ENCODE measurements around the gene ACSF3. TPM values are rescaled to one million over a fixed set of nuclear protein-coding genes. Genes with fewer than 3 reads are reported as not detected.

ACSF3 gene
- total RNA-seq, 3 donors from 2014 or later (not counting 1 experiment from before 2014, with no cell fraction given), result 45.0 to 71.4 (median 51.6) TPM

- intact Hi-C loops (cut with micrococcal nuclease), result no loop called here
- Histone ChIP-seq H3K4me1 (ENCODE audit: control insufficient read depth, insufficient read depth, low read length) (peaks cover 23% of the 10 kb centered on the region), H3K27me3 (ENCODE audit: control insufficient read depth, insufficient read depth, low read length) (no peaks in the 10 kb centered on the region), H3K4me3 (ENCODE audit: low read length) (no peak overlapping the region), H3K9me3 (ENCODE audit: control insufficient read depth, insufficient read depth, low read length) (no peaks in the 10 kb centered on the region), H3K27ac (ENCODE audit: low read length) (no peak overlapping the region), H3K36me3 (ENCODE audit: control insufficient read depth, insufficient read depth, low read length) (no peaks in the 10 kb centered on the region)
- Mint-ChIP-seq H3K9me3 (no peaks in the 10 kb centered on the region), H3K4me1 (peaks cover 5 to 6% of the 10 kb centered on the region in 2 donors), H3K27ac (no peak overlapping the region), H3K4me3 (no peak overlapping the region), H3K36me3 (no peaks in the 10 kb centered on the region), H3K27me3 (ENCODE audit: low read depth in 2 of 2) (peaks cover 0 to 3% of the 10 kb centered on the region in 2 donors)
- DNase-seq (no peak), ATAC-seq (no peak)
- TF ChIP-seq, protein P1, sequence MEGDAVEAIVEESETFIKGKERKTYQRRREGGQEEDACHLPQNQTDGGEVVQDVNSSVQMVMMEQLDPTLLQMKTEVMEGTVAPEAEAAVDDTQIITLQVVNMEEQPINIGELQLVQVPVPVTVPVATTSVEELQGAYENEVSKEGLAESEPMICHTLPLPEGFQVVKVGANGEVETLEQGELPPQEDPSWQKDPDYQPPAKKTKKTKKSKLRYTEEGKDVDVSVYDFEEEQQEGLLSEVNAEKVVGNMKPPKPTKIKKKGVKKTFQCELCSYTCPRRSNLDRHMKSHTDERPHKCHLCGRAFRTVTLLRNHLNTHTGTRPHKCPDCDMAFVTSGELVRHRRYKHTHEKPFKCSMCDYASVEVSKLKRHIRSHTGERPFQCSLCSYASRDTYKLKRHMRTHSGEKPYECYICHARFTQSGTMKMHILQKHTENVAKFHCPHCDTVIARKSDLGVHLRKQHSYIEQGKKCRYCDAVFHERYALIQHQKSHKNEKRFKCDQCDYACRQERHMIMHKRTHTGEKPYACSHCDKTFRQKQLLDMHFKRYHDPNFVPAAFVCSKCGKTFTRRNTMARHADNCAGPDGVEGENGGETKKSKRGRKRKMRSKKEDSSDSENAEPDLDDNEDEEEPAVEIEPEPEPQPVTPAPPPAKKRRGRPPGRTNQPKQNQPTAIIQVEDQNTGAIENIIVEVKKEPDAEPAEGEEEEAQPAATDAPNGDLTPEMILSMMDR (IDR thresholded peaks at IDR 0.05), result no peak
- 48% methylated on average over 20 of the region's 20 CpGs for WGBS (ENCODE audit: insufficient coverage)
These were observed 81.9 kb downstream of the ACSF3 start for GRCh38 chr16:89175280-89176146.

DNA sequence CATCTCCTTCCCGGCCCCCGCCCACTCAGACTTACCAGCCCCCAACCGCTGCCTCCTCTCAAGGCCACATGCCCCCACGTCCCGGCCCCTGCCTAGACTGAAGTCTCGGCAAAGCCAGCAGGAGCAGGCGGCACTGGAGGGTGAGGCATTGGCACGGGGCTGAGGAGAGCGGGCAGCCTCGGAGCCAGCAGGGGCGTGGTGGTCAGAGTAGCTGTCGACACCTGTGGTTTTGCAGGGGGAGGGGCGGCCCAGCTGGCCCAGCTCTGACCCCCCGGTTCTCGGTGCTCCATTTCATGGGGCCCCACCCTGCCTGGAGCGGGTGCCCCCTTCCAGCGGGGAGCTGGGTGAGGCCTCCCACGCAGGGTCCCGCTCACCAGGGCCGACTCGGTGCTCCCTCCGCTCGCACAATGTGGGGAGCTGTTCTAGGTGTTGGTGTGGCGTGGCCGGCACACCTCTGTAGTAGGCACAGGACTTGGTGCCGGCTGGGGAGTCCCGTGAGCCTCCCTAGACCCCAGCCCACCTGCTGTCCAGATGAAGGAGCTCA is 82.6 kb downstream of the ACSF3 start:
- no peak overlapping the region for H3K4me3 ChIP-seq (ENCODE audit: low read length)
- Mint-ChIP-seq H3K9me3 (no peaks in the 10 kb centered on the region), H3K4me3 (no peak overlapping the region), H3K36me3 (no peaks in the 10 kb centered on the region), H3K27me3 (ENCODE audit: low read depth in 2 of 2) (no peaks in the 10 kb centered on the region), H3K27ac (no peak overlapping the region), H3K4me1 (no peaks in the 10 kb centered on the region)
- intact Hi-C loops (cut with micrococcal nuclease), result no loop called here
- DNase-seq (no peak), ATAC-seq (no peak)
- H3K36me3 ChIP-seq (ENCODE audit: control insufficient read depth, insufficient read depth, low read length), result no peaks in the 10 kb centered on the region
- peaks cover 16% of the 10 kb centered on the region for H3K4me1 ChIP-seq (ENCODE audit: control insufficient read depth, insufficient read depth, low read length)
- H3K27ac ChIP-seq (ENCODE audit: low read length), result no peak overlapping the region
- TF ChIP-seq, protein P1 (IDR thresholded peaks at IDR 0.05), result no peak
- H3K9me3 ChIP-seq (ENCODE audit: control insufficient read depth, insufficient read depth, low read length), result no peaks in the 10 kb centered on the region
- H3K27me3 ChIP-seq (ENCODE audit: control insufficient read depth, insufficient read depth, low read length), result no peaks in the 10 kb centered on the region
- WGBS (ENCODE audit: insufficient coverage), result 82% methylated on average over 27 of the region's 27 CpGs

- Mint-ChIP-seq H3K27ac (no peak overlapping the region), H3K27me3 (ENCODE audit: low read depth in 2 of 2) (no peaks in the 10 kb centered on the region), H3K9me3 (no peaks in the 10 kb centered on the region), H3K36me3 (no peaks in the 10 kb centered on the region), H3K4me3 (no peak overlapping the region), H3K4me1 (no peaks in the 10 kb centered on the region)
- Histone ChIP-seq H3K27me3 (ENCODE audit: control insufficient read depth, insufficient read depth, low read length) (no peaks in the 10 kb centered on the region), H3K4me3 (ENCODE audit: low read length) (no peak overlapping the region), H3K4me1 (ENCODE audit: control insufficient read depth, insufficient read depth, low read length) (peaks cover 13% of the 10 kb centered on the region), H3K9me3 (ENCODE audit: control insufficient read depth, insufficient read depth, low read length) (no peaks in the 10 kb centered on the region), H3K27ac (ENCODE audit: low read length) (no peak overlapping the region), H3K36me3 (ENCODE audit: control insufficient read depth, insufficient read depth, low read length) (no peaks in the 10 kb centered on the region)
- ATAC-seq, result no peak
- WGBS (ENCODE audit: insufficient coverage), result 90% methylated on average over 9 of the region's 9 CpGs
- TF ChIP-seq, protein P1 (IDR thresholded peaks at IDR 0.05), result no peak
- DNase-seq, result no peak
- intact Hi-C loops (cut with micrococcal nuclease), result no loop called here
These were observed 83.1 kb downstream of the ACSF3 start for GRCh38 chr16:89176717-89177116.

Measured in natural killer cell (primary cell).